Breast epithelium (tissue), 3 donors: ENCODE measurements around the gene MBNL3.

ENCODE experiments used
- CTCF ChIP-seq, 3 donors: fragments of 450-650 bp; IDR thresholded peaks; one replicate each; pipeline ENCODE4 v1.5.1; 2016 to 2017; ENCODE audit warnings: antibody characterized with exemption in 3 of 3, mild to moderate bottlenecking in 3 of 3, moderate library complexity in 3 of 3
- POLR2A ChIP-seq: fragments of 450-650 bp; IDR thresholded peaks from one replicate; pipeline ENCODE4 v1.6.1; 2016; ENCODE audit warnings: antibody characterized with exemption, mild to moderate bottlenecking, moderate library complexity
- POLR2AphosphoS5 ChIP-seq, 3 donors: sonication (generic); formaldehyde crosslinking; IDR thresholded peaks; one replicate each; pipeline ENCODE4 v1.6.1; 2017; ENCODE audit warnings: antibody characterized with exemption in 3 of 3

DNA sequence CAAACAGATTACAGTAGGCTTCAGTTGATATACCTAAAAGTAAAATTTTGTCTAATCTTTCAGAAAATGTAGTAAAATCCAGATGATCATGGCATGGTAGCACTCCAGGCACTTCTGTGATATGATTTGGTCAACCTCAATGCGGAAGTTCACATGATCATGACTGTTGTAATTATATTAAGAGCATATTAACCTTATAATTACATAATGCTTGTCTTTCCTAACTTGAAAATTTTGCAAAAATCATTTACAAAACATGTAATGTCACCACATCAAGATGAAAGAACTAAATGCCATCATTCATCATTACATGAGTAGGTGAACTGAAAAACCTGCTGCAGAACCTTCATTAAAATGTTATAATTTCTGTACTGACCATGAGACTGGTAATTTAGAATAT, 88.1 kb downstream of the MBNL3 start:
- no peak for TF ChIP-seq CTCF (IDR thresholded peaks at IDR 0.05)
- no peak for TF ChIP-seq POLR2A
- no peak for TF ChIP-seq POLR2AphosphoS5 (IDR thresholded peaks at IDR 0.05)
